Measurements from ENCODE around the gene MAP2K2.
"Not testable (repeated sequence)": the region's sequence is repeated elsewhere in the genome, so short reads cannot be mapped to it uniquely, and the experiment has no call there.

Gene MAP2K2

DNA sequence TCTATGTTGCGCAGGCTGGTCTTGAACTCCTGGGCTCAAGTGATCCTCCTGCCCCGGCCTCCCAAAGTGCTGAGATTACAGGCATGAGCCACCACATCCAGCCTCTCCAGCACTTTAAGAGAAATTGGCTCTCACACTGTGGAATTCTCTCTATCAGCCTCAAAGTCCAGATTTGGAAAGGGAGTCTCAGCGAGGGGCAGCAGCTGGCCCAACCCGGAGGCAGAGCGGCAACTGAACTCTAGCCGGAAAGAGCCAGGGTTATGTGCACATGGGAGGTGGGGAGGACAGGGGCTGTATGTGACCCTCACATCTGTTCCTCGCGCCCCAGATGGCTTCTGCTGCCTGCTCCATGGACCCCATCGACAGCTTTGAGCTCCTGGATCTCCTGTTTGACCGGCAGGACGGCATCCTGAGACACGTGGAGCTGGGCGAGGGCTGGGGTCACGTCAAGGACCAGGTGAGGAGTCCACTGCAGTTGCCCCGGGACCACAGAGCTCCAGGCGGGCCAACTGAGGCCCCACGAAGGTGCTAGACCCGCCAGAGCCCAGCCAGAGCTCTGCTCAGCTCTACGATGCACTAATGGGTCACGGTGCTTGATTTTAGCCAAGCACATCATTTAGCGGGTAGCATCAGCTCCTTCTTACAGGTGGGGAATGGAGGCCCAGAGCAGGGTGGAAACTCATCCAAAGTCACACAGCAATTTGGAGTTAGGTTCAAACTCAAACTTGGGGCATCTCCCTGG is 30.8 kb upstream of the MAP2K2 start:
- FAIRE-seq = no peak
- TF ChIP-seq, protein P1, sequence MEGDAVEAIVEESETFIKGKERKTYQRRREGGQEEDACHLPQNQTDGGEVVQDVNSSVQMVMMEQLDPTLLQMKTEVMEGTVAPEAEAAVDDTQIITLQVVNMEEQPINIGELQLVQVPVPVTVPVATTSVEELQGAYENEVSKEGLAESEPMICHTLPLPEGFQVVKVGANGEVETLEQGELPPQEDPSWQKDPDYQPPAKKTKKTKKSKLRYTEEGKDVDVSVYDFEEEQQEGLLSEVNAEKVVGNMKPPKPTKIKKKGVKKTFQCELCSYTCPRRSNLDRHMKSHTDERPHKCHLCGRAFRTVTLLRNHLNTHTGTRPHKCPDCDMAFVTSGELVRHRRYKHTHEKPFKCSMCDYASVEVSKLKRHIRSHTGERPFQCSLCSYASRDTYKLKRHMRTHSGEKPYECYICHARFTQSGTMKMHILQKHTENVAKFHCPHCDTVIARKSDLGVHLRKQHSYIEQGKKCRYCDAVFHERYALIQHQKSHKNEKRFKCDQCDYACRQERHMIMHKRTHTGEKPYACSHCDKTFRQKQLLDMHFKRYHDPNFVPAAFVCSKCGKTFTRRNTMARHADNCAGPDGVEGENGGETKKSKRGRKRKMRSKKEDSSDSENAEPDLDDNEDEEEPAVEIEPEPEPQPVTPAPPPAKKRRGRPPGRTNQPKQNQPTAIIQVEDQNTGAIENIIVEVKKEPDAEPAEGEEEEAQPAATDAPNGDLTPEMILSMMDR (IDR thresholded peaks at IDR 0.05; ENCODE audit: insufficient read depth, missing control alignments) = no peak
- no peak for DNase-seq (ENCODE audit: insufficient read length, low spot score)

DNA sequence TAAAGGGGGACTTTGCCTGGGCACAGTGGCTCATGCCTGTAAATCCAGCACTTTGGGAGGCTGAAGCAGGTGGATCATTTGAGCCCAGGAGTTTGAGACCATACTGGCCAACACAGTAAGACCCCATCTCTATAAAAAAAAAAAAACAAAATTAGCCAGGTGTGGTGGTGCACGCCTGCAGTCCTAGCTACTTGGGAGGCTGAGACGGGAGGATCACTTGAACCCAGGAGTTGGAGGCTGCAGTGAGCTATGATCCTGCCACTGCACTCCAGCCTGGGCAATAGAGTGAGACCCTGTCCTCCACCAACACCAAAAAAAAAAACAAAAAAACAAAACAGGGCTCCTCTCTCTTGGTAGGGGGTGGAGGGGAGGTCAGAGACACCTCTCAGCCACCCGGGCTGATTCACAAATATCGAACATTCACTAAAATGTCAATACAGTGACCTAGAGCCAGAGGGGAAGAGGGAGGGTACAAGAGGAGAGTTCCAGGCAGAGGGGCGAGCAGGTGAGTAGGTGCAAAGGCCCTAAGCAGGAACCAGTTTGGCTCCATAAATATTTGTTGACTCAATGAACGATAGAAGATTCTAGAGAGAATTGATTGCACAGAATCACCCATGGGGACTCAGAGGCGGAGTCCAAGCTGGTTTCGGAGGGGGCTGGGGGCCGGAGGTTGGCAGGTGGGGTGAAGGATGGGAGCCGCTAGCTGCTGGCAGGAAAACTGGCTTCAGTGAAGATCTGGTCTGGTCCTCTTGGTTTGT is 28.5 kb upstream of the MAP2K2 start:
- TF ChIP-seq, protein P1 (IDR thresholded peaks at IDR 0.05; ENCODE audit: insufficient read depth, missing control alignments) = no peak
- FAIRE-seq (no peak), DNase-seq (ENCODE audit: insufficient read length, low spot score) (no peak)

DNA sequence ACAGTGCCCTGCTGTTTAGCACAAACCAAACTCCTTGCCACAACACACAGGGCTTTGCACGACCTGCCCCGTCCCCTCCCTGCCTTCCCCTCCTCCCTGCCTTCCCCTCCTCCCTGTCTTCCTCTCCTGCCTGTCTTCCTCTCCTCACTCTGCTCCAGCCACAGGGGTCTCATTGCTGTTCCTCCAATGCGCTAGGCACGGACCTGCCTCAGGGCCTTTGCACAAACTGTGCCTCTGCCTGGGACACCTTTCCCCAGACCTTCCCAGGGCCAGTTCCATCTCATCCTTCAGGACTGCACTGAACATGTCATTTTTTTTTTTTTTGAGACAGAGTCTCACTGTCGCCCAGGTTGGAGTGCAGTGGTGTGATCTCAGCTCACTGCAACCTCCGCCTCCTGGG is 27.7 kb upstream of the MAP2K2 start:
- FAIRE-seq (no peak), DNase-seq (ENCODE audit: insufficient read length, low spot score) (no peak)
- TF ChIP-seq, protein P1 (IDR thresholded peaks at IDR 0.05; ENCODE audit: insufficient read depth, missing control alignments) = no peak

DNA sequence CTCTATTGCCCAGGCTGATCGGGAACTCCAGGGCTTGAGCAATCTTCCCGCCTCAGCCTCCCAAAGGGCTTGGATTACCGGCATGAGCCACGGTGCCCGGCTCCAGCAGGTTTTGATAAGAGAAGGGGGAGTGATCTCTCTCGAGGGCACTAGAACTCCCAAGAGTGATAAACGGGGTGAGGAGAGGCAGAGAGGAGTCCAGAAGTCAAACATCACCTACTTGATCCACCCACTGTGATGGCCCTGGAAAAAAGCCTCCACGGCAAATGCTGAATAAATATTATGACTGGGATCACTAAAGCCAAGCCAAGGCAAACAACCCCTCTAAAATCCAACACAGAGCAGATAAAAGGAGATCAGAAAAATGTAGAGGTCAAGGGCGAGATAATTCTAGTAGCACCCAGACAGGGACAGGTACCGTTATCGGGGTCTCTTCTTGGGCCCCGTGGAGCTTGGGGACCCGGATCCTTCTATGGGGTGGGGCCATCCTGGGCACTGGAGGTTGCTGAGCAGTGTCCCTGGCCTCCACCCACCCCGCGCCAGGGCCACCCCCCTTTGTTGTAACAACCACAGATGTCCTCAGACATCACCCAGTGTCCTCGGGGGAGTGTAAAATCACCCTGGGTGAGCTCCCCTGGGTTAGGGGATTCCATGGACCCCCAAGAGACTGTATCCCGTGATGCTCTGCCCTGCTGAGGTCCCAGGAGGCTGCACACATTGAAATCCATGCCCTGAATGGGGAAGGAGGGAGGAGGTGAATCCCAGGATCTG is 25.8 kb upstream of the MAP2K2 start:
- FAIRE-seq = no peak
- no peak for DNase-seq (ENCODE audit: insufficient read length, low spot score)
- TF ChIP-seq, protein P1 (IDR thresholded peaks at IDR 0.05; ENCODE audit: insufficient read depth, missing control alignments) = no peak

DNA sequence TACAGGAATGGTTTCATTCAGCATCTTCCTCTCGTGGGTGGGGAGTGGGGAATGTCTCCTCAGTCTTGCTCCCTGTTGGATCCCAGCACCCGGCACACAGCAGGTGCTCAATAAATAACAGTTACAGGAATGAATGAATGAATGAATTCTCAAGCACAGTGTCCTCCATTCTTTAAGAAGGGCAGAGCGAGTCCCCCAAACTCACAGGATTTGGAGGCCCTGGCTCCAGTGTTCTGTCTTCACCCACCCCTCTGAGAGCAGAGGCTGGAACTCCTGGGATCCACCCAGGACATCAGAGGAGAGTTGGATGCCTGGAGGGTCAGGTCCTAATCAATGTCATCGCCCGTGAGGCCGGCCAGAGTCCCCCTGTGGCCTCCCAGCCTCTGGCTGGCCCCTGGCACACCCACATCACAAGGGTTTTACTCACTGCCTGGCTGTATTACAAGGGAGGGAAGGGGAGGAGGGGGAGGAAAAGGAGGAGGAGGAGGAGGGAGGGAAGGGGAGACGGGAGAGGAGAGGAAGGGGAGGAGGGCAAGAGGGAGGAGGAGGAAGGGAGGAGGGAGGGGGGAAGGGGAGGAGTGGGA is 20.8 kb upstream of the MAP2K2 start:
- DNase-seq (ENCODE audit: insufficient read length, low spot score) (peak; percentile 2), FAIRE-seq (no peak)
- TF ChIP-seq, protein P1 (IDR thresholded peaks at IDR 0.05; ENCODE audit: insufficient read depth, missing control alignments) = no peak

DNA sequence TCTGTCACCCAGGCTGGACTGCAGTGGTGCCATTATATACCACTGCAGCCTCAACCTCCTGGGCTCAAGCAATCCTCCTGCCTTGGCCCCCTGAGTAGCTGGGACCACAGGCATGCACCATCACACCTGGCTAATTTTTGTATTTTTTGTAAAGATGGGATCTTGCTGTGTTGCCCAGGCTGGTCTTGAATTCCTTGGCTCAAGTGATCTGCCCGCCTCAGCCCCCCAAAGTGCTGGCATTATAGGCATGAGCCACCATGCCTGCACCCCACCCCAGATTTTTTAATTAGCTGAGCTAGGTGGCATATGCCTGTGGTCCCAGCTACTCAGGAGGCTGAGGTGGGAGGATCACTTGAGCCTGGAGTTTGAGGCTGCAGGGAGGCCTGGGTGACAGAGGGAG is 19.0 kb upstream of the MAP2K2 start:
- DNase-seq (ENCODE audit: insufficient read length, low spot score); FAIRE-seq: not testable (repeated sequence)

DNA sequence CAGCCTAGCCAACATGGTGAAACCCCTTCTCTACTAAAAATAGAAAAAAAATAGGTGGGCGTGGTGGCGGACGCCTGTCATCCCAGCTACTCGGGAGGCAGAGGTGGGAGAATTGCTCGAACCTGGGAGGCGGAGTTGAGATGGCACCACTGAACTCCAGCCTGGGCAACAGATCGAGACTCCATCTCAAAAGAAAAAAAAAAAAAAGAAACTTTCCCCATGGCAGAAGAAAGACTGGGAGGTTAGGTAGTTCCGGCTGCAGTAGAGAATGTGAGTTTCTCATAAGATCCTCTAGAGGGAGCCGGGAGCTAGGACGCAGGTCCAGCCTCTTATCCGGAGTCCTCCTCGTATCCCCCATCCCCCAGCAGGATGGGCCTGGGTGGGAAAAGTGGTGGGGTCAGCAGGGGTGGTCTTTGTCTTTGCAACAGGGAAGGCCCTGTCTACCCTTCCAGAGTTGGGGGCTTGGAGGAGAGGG is 16.4 kb upstream of the MAP2K2 start:
- FAIRE-seq = no peak
- DNase-seq (ENCODE audit: insufficient read length, low spot score) = peak; percentile 84
- TF ChIP-seq, protein P1 (IDR thresholded peaks at IDR 0.05; ENCODE audit: insufficient read depth, missing control alignments) = peak; percentile 48
